ENCODE results near the gene PEAR1. TPM values are rescaled to one million over a fixed set of nuclear protein-coding genes. Genes with fewer than 3 reads are reported as not detected.

The PEAR1 gene
- total RNA-seq, 2 experiments from 2014 or later = not detected

GRCh38 chr1:156898161-156898566 lies 4.6 kb downstream of the PEAR1 start:
- H3K4me1 ChIP-seq (ENCODE audit: insufficient read depth, low read length, poor library complexity, severe bottlenecking) = no peaks in the 10 kb centered on the region
- no peaks in the 10 kb centered on the region for H3K79me2 ChIP-seq (ENCODE audit: insufficient read depth, low read depth, low read length)
- no peak for DNase-seq (ENCODE audit: low spot score)
- no peak overlapping the region for H2AFZ ChIP-seq (ENCODE audit: low read length)
- H3K9me2 ChIP-seq (ENCODE audit: insufficient read depth, low read length) = no peaks in the 10 kb centered on the region
- no peaks in the 10 kb centered on the region for H3K9me3 ChIP-seq (ENCODE audit: low read length)
- no peak overlapping the region for H3K4me2 ChIP-seq (ENCODE audit: low read length)
- CTCF ChIA-PET (ENCODE audit: unreplicated experiment) = no interaction called here
- TF ChIP-seq CTCF (conservative IDR thresholded peaks at IDR 0.05; ENCODE audit: low read length) (no peak), EZH2phosphoT487 (IDR thresholded peaks at IDR 0.05; ENCODE audit: borderline replicate concordance, low read depth, low read length) (no peak)
- no TSS peak for BruUV-seq (replicated peaks)
- POLR2A ChIA-PET = no interaction called here
- H4K20me1 ChIP-seq (ENCODE audit: insufficient read depth, low read length) = no peaks in the 10 kb centered on the region
- no peaks in the 10 kb centered on the region for H3K36me3 ChIP-seq (ENCODE audit: insufficient read depth, low read length)
- intact Hi-C loops (cut with micrococcal nuclease; ENCODE audit: unreplicated experiment) = no loop called here
- no peak overlapping the region for H3K4me3 ChIP-seq (ENCODE audit: low read depth, low read length, poor library complexity, severe bottlenecking)
- no peak overlapping the region for H3K27ac ChIP-seq (ENCODE audit: low read depth, low read length, poor library complexity, severe bottlenecking)

- Histone ChIP-seq H4K20me1 (ENCODE audit: insufficient read depth, low read length) (no peaks in the 10 kb centered on the region), H3K79me2 (ENCODE audit: insufficient read depth, low read depth, low read length) (no peaks in the 10 kb centered on the region), H3K27ac (ENCODE audit: low read depth, low read length, poor library complexity, severe bottlenecking) (no peak overlapping the region), H3K36me3 (ENCODE audit: insufficient read depth, low read length) (no peaks in the 10 kb centered on the region), H2AFZ (ENCODE audit: low read length) (no peak overlapping the region), H3K4me3 (ENCODE audit: low read depth, low read length, poor library complexity, severe bottlenecking) (no peak overlapping the region), H3K4me2 (ENCODE audit: low read length) (no peak overlapping the region), H3K9me2 (ENCODE audit: insufficient read depth, low read length) (no peaks in the 10 kb centered on the region), H3K9me3 (ENCODE audit: low read length) (no peaks in the 10 kb centered on the region), H3K4me1 (ENCODE audit: insufficient read depth, low read length, poor library complexity, severe bottlenecking) (no peaks in the 10 kb centered on the region)
- POLR2A ChIA-PET = interaction anchor here (0.5 kb wide), 1 partner anchor 101 kb away, joined by 3 read pairs; no protein-coding TSS in a partner anchor
- CTCF ChIA-PET (ENCODE audit: unreplicated experiment) = no interaction called here
- DNase-seq (ENCODE audit: low spot score) = no peak
- no peak for TF ChIP-seq EZH2phosphoT487 (IDR thresholded peaks at IDR 0.05; ENCODE audit: borderline replicate concordance, low read depth, low read length)
- TF ChIP-seq CTCF (conservative IDR thresholded peaks at IDR 0.05; ENCODE audit: low read length) = no peak
- BruUV-seq (replicated peaks) = no TSS peak
- intact Hi-C loops (cut with micrococcal nuclease; ENCODE audit: unreplicated experiment) = no loop called here
Observed at GRCh38 chr1:156898971-156899664, 5.6 kb downstream of the PEAR1 start.

DNA sequence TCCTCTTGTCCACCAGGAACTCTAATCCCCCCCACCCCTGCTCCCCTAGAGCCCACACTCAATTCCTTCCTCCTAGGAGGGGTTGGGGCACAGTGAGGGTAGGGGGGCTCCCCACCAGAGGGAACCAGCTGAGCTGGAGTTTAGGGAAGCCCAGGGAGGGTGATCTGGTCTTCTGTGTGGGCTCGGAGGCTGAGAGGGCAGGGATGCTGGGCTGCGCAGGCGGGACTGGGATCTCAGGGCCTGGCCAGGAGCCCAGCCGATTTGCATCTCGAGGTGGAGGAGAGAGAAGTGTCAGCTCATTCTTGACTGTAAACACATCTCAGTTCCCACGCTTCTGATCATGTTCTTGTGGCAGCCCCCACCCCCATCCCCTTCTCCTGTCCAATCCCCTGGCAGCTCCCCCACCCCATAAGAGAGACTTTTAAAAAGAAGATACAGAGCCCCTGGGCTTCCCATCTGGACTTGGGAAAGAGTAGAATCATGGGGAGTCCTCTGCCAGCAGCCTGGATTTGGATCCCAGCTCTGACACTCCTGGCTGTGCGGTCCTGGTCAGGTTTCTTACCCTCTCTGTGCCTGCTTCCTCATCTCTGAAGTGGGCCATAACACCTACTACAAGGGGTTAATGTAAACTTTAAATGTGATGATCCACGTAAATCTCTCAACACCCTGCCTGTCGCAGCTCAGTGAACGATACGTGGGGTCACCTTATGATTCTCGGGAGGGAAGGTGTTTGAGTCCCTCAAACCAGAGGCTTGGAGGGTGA lies 6.6 kb downstream of the PEAR1 start:
- Histone ChIP-seq H4K20me1 (ENCODE audit: insufficient read depth, low read length) (no peaks in the 10 kb centered on the region), H3K27ac (ENCODE audit: low read depth, low read length, poor library complexity, severe bottlenecking) (no peak overlapping the region), H3K79me2 (ENCODE audit: insufficient read depth, low read depth, low read length) (no peaks in the 10 kb centered on the region), H3K4me2 (ENCODE audit: low read length) (no peak overlapping the region), H2AFZ (ENCODE audit: low read length) (no peak overlapping the region), H3K4me1 (ENCODE audit: insufficient read depth, low read length, poor library complexity, severe bottlenecking) (no peaks in the 10 kb centered on the region), H3K9me2 (ENCODE audit: insufficient read depth, low read length) (no peaks in the 10 kb centered on the region), H3K36me3 (ENCODE audit: insufficient read depth, low read length) (no peaks in the 10 kb centered on the region), H3K4me3 (ENCODE audit: low read depth, low read length, poor library complexity, severe bottlenecking) (no peak overlapping the region), H3K9me3 (ENCODE audit: low read length) (no peaks in the 10 kb centered on the region)
- DNase-seq (ENCODE audit: low spot score) = no peak
- intact Hi-C loops (cut with micrococcal nuclease; ENCODE audit: unreplicated experiment) = no loop called here
- POLR2A ChIA-PET = no interaction called here
- BruUV-seq (replicated peaks) = no TSS peak
- CTCF ChIA-PET (ENCODE audit: unreplicated experiment) = no interaction called here
- TF ChIP-seq CTCF (conservative IDR thresholded peaks at IDR 0.05; ENCODE audit: low read length) (no peak), EZH2phosphoT487 (IDR thresholded peaks at IDR 0.05; ENCODE audit: borderline replicate concordance, low read depth, low read length) (no peak)
